Measurements from ENCODE around the gene PARPBP.
"Not testable (repeated sequence)": the region's sequence is repeated elsewhere in the genome, so short reads cannot be mapped to it uniquely, and the experiment has no call there.

PARPBP gene

GRCh38 chr12:102202556-102202955, 82.6 kb downstream of the PARPBP start:
- TF ChIP-seq POLR2A (IDR thresholded peaks at IDR 0.05; ENCODE audit: low read length) (no peak), GATA1 (IDR thresholded peaks at IDR 0.05; ENCODE audit: low read depth, low read length) (no peak)
- no peak for DNase-seq

GRCh38 chr12:102204025-102204424, 84.0 kb downstream of the PARPBP start:
- DNase-seq, result no peak
- TF ChIP-seq GATA1 (IDR thresholded peaks at IDR 0.05; ENCODE audit: low read depth, low read length), result no peak
- TF ChIP-seq POLR2A (IDR thresholded peaks at IDR 0.05; ENCODE audit: low read length), result no peak

GRCh38 chr12:102215992-102216691, 96.2 kb downstream of the PARPBP start:
- DNase-seq, result peak; percentile 59 to 86

GRCh38 chr12:102220736-102221135, 100.8 kb downstream of the PARPBP start:
- no peak for TF ChIP-seq POLR2A (IDR thresholded peaks at IDR 0.05; ENCODE audit: low read length)
- TF ChIP-seq GATA1 (IDR thresholded peaks at IDR 0.05; ENCODE audit: low read depth, low read length), result no peak
- no peak for DNase-seq

More at GRCh38 chr12:102215992-102216691, 96.2 kb downstream of the PARPBP start:
- no peak for TF ChIP-seq POLR2A (IDR thresholded peaks at IDR 0.05; ENCODE audit: low read length)
- TF ChIP-seq GATA1 (IDR thresholded peaks at IDR 0.05; ENCODE audit: low read depth, low read length), result no peak

- DNase-seq, result no peak
- no peak for TF ChIP-seq GATA1 (IDR thresholded peaks at IDR 0.05; ENCODE audit: low read depth, low read length)
Measured at GRCh38 chr12:102227954-102228353, 108.0 kb downstream of the PARPBP start.

- TF ChIP-seq POLR2A (IDR thresholded peaks at IDR 0.05; ENCODE audit: low read length), result no peak
- TF ChIP-seq GATA1 (IDR thresholded peaks at IDR 0.05; ENCODE audit: low read depth, low read length), result no peak
Measured at GRCh38 chr12:102232036-102232435, 112.1 kb downstream of the PARPBP start.

GRCh38 chr12:102232446-102232845, 112.5 kb downstream of the PARPBP start:
- no peak for TF ChIP-seq POLR2A (IDR thresholded peaks at IDR 0.05; ENCODE audit: low read length)
- no peak for TF ChIP-seq GATA1 (IDR thresholded peaks at IDR 0.05; ENCODE audit: low read depth, low read length)
- no peak for DNase-seq

More at GRCh38 chr12:102232036-102232435, 112.1 kb downstream of the PARPBP start:
- no peak for DNase-seq

GRCh38 chr12:102234599-102234998, 114.6 kb downstream of the PARPBP start:
- no peak for DNase-seq

GRCh38 chr12:102240859-102241258, 120.9 kb downstream of the PARPBP start:
- not testable (repeated sequence) for DNase-seq

More at GRCh38 chr12:102234599-102234998, 114.6 kb downstream of the PARPBP start:
- no peak for TF ChIP-seq GATA1 (IDR thresholded peaks at IDR 0.05; ENCODE audit: low read depth, low read length)
- TF ChIP-seq POLR2A (IDR thresholded peaks at IDR 0.05; ENCODE audit: low read length), result no peak
